ENCODE results near the gene CGRRF1. TPM values are rescaled to one million over a fixed set of nuclear protein-coding genes. Genes with fewer than 3 reads are reported as not detected.

Gene CGRRF1
- total and polyA plus RNA-seq, 4 donors, result 11.2 to 21.5 (median 16.7) TPM

- no peak for DNase-seq
- Histone ChIP-seq H3K36me3 (ENCODE audit: control insufficient read depth in 4 of 4, insufficient read depth in 4 of 4, low read length in 4 of 4) (no peaks in the 10 kb centered on the region), H3K27me3 (ENCODE audit: control insufficient read depth in 3 of 3, insufficient read depth in 3 of 3, low read length in 2 of 3) (no peaks in the 10 kb centered on the region), H3K9ac (ENCODE audit: insufficient read depth in 1 of 2, low read length in 2 of 2) (peak overlapping the region; percentile 11 to 78), H3K4me3 (no peak overlapping the region), H3K9me3 (ENCODE audit: control insufficient read depth in 4 of 4, insufficient read depth in 3 of 4, low read length in 3 of 4) (no peaks in the 10 kb centered on the region), H3K27ac (ENCODE audit: low read depth in 1 of 2, low read length in 1 of 2) (peak overlapping the region; percentile 77 to 91), H3K4me1 (ENCODE audit: control insufficient read depth in 5 of 5, insufficient read depth in 5 of 5, low read length in 5 of 5) (peaks cover 0 to 12% (median 3%) of the 10 kb centered on the region in 5 donors)
- WGBS, 2 donors, result 32 to 43% methylated on average over 5 of the region's 5 CpGs
- ATAC-seq (ENCODE audit: insufficient read depth, low FRiP score), result no peak
- TF ChIP-seq CTCF (IDR thresholded peaks at IDR 0.05; ENCODE audit: control extremely low read depth, extremely low read depth), result no peak
Measured at GRCh38 chr14:54489318-54489683, 20.4 kb upstream of the CGRRF1 start.

GRCh38 chr14:54489731-54490444, 19.8 kb upstream of the CGRRF1 start:
- Histone ChIP-seq H3K9ac (ENCODE audit: insufficient read depth in 1 of 2, low read length in 2 of 2) (no peak overlapping the region), H3K4me1 (ENCODE audit: control insufficient read depth in 5 of 5, insufficient read depth in 5 of 5, low read length in 5 of 5) (peaks cover 0 to 12% (median 3%) of the 10 kb centered on the region in 5 donors), H3K36me3 (ENCODE audit: control insufficient read depth in 4 of 4, insufficient read depth in 4 of 4, low read length in 4 of 4) (no peaks in the 10 kb centered on the region), H3K27me3 (ENCODE audit: control insufficient read depth in 3 of 3, insufficient read depth in 3 of 3, low read length in 2 of 3) (no peaks in the 10 kb centered on the region), H3K4me3 (no peak overlapping the region), H3K27ac (ENCODE audit: low read depth in 1 of 2, low read length in 1 of 2) (peak overlapping the region in 1 of 2 donors; percentile 77), H3K9me3 (ENCODE audit: control insufficient read depth in 4 of 4, insufficient read depth in 3 of 4, low read length in 3 of 4) (no peaks in the 10 kb centered on the region)
- ATAC-seq (ENCODE audit: insufficient read depth, low FRiP score) (no peak), DNase-seq (no peak)
- WGBS, 2 donors, result 94 to 97% methylated on average over 4 of the region's 4 CpGs
- TF ChIP-seq CTCF (IDR thresholded peaks at IDR 0.05; ENCODE audit: control extremely low read depth, extremely low read depth), result no peak

GRCh38 chr14:54490445-54491175, 19.1 kb upstream of the CGRRF1 start:
- no peaks in the 10 kb centered on the region for H3K9me3 ChIP-seq (ENCODE audit: control insufficient read depth in 4 of 4, insufficient read depth in 3 of 4, low read length in 3 of 4)
- WGBS, 2 donors, result 17 to 30% methylated on average over 3 of the region's 3 CpGs
- ATAC-seq (ENCODE audit: insufficient read depth, low FRiP score), result no peak

More at GRCh38 chr14:54490445-54491175, 19.1 kb upstream of the CGRRF1 start:
- no peak for TF ChIP-seq CTCF (IDR thresholded peaks at IDR 0.05; ENCODE audit: control extremely low read depth, extremely low read depth)
- Histone ChIP-seq H3K27me3 (ENCODE audit: control insufficient read depth in 3 of 3, insufficient read depth in 3 of 3, low read length in 2 of 3) (no peaks in the 10 kb centered on the region), H3K4me1 (ENCODE audit: control insufficient read depth in 5 of 5, insufficient read depth in 5 of 5, low read length in 5 of 5) (peaks cover 0 to 12% (median 3%) of the 10 kb centered on the region in 5 donors), H3K36me3 (ENCODE audit: control insufficient read depth in 4 of 4, insufficient read depth in 4 of 4, low read length in 4 of 4) (no peaks in the 10 kb centered on the region), H3K4me3 (no peak overlapping the region), H3K9ac (ENCODE audit: insufficient read depth in 1 of 2, low read length in 2 of 2) (no peak overlapping the region), H3K27ac (ENCODE audit: low read depth in 1 of 2, low read length in 1 of 2) (no peak overlapping the region)
- DNase-seq, result no peak

Data from lung (tissue), 12 donors.